Muscle layer of colon (tissue), 2 donors: ENCODE results near the gene TMBIM1.

Source experiments
- H3K27ac ChIP-seq: one replicate; pipeline ENCODE4 v1.7.0; 2013; ENCODE audit warnings: low read depth, mild to moderate bottlenecking, low read length, moderate library complexity
- H3K27me3 ChIP-seq, 2 donors: one replicate each; pipeline ENCODE4 v1.7.0; 2013; ENCODE audit warnings: low read length in 2 of 2, mild to moderate bottlenecking in 2 of 2; ENCODE audit not compliant: insufficient read depth in 2 of 2, control insufficient read depth in 1 of 2
- H3K36me3 ChIP-seq: one replicate; pipeline ENCODE4 v1.7.0; 2013; ENCODE audit warnings: mild to moderate bottlenecking, low read length; ENCODE audit not compliant: insufficient read depth
- H3K4me1 ChIP-seq: one replicate; pipeline ENCODE4 v1.7.0; 2013; ENCODE audit warnings: mild to moderate bottlenecking, low read length; ENCODE audit not compliant: insufficient read depth
- H3K4me3 ChIP-seq, 2 donors: one replicate each; pipeline ENCODE4 v1.7.0; 2013; ENCODE audit warnings: low read length in 2 of 2, low read depth in 1 of 2, mild to moderate bottlenecking in 1 of 2, moderate library complexity in 1 of 2
- H3K9ac ChIP-seq: one replicate; pipeline ENCODE4 v1.7.0; 2013; ENCODE audit warnings: low read length
- H3K9me3 ChIP-seq: one replicate; pipeline ENCODE4 v1.7.0; 2013; ENCODE audit warnings: mild to moderate bottlenecking, low read length
- donor health status: abdominal sarcoma.
- donor health status: Adenocarcinoma of cecum.

The TMBIM1 gene, protein sequence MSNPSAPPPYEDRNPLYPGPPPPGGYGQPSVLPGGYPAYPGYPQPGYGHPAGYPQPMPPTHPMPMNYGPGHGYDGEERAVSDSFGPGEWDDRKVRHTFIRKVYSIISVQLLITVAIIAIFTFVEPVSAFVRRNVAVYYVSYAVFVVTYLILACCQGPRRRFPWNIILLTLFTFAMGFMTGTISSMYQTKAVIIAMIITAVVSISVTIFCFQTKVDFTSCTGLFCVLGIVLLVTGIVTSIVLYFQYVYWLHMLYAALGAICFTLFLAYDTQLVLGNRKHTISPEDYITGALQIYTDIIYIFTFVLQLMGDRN

DNA sequence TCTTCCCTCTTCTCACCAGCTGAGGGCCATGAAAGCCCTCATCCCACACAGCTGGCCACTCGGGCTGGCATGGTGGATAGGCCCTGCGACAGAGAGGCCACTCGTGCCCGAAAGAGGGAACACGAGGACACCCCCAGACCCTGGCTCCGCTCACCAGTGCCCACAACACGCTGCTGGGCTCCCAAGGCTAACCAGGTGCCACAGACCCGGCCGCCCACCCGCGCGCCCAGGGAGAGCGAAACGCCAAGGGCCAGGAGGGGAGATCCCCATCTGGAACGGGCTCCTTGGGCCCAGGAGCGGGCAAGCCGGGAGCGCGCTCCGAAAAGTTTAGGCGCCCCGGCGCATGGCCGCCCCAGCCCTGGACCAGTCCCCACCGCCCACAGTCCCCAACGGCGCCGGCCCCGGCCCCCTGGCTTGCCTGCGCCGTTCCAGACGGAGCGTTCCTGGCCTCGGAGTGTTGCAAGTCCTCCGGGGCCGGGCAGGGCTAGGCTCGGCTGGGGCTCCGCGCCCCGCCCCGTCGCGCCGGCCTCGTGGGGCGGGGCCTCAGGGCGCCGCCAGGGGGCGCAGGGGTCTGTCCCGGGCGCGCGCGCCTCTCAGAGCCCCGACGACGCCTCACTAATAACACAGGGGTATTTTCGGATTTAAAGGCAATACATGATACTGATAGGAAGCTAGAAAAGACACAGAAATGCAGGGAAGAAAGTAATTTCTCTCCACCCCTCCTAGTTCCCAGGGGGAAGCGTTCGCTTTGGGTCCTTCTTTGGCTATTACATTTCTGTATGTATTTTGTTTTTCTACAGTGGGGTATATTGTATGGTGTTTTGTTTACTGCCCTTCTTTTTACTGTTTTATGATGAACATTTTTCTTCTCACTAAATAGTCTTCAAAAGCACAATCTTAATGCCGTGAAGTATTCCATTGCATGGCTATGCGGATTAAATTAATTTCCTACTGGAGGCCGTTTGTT is at the start of gene TMBIM1:
Gene TMBIM1, minus strand, starts transcription at position 456 of the 967 bp plus-strand sequence. CDS start 10,362 bp downstream, outside the sequence.
- no peaks in the 10 kb centered on the region for H3K36me3 ChIP-seq
- H3K27ac ChIP-seq: peak within 1 kb of the TSS; percentile 97
- H3K4me1 ChIP-seq: peaks cover 46% of the 10 kb centered on the region
- peak within 1 kb of the TSS; percentile 84 to 91 for H3K4me3 ChIP-seq
- peak within 1 kb of the TSS; percentile 97 for H3K9ac ChIP-seq
- no peaks in the 10 kb centered on the region for H3K27me3 ChIP-seq
- H3K9me3 ChIP-seq: no peaks in the 10 kb centered on the region

GRCh38 chr2:218341381-218341780 is 49.1 kb upstream of the TMBIM1 start:
- H3K4me3 ChIP-seq: no peak overlapping the region

GRCh38 chr2:218340656-218341055 is 48.4 kb upstream of the TMBIM1 start:
- H3K4me1 ChIP-seq: no peaks in the 10 kb centered on the region
- no peaks in the 10 kb centered on the region for H3K27me3 ChIP-seq
- no peaks in the 10 kb centered on the region for H3K9me3 ChIP-seq
- no peak overlapping the region for H3K4me3 ChIP-seq
- no peak overlapping the region for H3K9ac ChIP-seq
- no peaks in the 10 kb centered on the region for H3K36me3 ChIP-seq
- no peak overlapping the region for H3K27ac ChIP-seq

More at GRCh38 chr2:218341381-218341780, 49.1 kb upstream of the TMBIM1 start:
- Histone ChIP-seq H3K27me3 (no peaks in the 10 kb centered on the region), H3K9me3 (no peaks in the 10 kb centered on the region), H3K36me3 (no peaks in the 10 kb centered on the region), H3K9ac (no peak overlapping the region), H3K4me1 (no peaks in the 10 kb centered on the region), H3K27ac (no peak overlapping the region)

DNA sequence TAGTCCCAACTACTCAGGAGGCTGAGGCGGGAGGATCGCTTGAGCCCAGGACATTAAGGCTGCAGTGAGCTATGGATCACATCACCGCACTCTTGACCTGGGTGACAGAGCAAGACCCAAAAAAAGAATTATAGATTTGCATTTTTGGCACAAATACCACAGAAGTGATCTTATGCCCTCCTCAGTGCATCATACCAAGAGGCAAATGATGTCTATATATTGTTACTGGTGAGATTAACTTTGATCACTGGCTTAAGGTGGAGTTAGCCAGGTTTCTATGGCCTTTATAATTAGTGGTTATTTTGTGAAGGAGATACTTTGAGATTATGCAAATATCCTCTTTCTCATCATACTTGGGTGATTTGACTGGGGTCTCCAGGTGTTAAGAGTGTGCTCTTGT is 42.2 kb upstream of the TMBIM1 start:
- Histone ChIP-seq H3K36me3 (no peaks in the 10 kb centered on the region), H3K4me1 (no peaks in the 10 kb centered on the region), H3K27ac (no peak overlapping the region), H3K9ac (no peak overlapping the region), H3K4me3 (no peak overlapping the region), H3K9me3 (no peaks in the 10 kb centered on the region), H3K27me3 (no peaks in the 10 kb centered on the region)

DNA sequence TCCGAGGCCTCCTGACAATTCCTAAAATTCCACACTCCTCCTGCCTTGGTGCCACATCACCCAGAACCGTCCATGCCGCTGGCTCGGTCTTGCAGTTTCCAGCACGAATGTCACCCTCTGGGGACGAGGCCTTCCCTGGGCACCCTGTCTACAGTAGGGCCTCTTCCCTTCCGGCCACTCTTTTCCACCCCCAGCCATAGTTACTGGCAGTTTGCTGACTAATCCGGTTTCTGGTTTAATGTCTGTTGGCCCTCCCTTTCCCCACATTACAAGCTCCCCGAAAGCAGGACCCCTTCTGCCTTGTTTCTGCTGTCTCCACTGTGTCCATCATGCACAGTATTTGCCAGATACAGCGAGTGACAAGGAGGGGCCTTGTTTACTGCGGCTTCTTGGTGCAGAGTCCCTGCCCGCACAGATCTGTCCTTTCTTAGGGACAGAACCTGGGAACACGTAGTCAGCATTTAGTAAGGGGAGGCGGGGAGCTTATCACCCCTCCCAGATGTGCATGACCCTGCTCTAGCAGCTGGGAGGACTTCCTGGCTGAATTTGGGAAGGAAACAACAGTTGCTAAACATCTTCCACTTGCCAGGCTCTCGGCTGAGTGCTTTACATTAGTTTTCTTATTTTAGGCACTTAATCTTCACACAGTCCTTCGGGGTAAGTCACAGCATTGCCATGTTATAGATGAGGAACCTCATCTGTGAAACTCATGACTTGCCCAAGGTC is 40.8 kb upstream of the TMBIM1 start:
- Histone ChIP-seq H3K36me3 (no peaks in the 10 kb centered on the region), H3K27ac (no peak overlapping the region), H3K9me3 (no peaks in the 10 kb centered on the region), H3K4me3 (no peak overlapping the region), H3K9ac (no peak overlapping the region), H3K27me3 (no peaks in the 10 kb centered on the region), H3K4me1 (no peaks in the 10 kb centered on the region)

- no peaks in the 10 kb centered on the region for H3K36me3 ChIP-seq
- no peak overlapping the region for H3K4me3 ChIP-seq
- H3K27me3 ChIP-seq: no peaks in the 10 kb centered on the region
- H3K9ac ChIP-seq: no peak overlapping the region
- no peaks in the 10 kb centered on the region for H3K4me1 ChIP-seq
- no peak overlapping the region for H3K27ac ChIP-seq
- no peaks in the 10 kb centered on the region for H3K9me3 ChIP-seq
Measured at GRCh38 chr2:218332288-218332687, 40.0 kb upstream of the TMBIM1 start.

GRCh38 chr2:218331745-218332144 is 39.4 kb upstream of the TMBIM1 start:
- no peak overlapping the region for H3K9ac ChIP-seq
- H3K4me1 ChIP-seq: no peaks in the 10 kb centered on the region
- no peak overlapping the region for H3K4me3 ChIP-seq
- no peak overlapping the region for H3K27ac ChIP-seq
- no peaks in the 10 kb centered on the region for H3K27me3 ChIP-seq
- H3K36me3 ChIP-seq: no peaks in the 10 kb centered on the region
- H3K9me3 ChIP-seq: no peaks in the 10 kb centered on the region

- no peaks in the 10 kb centered on the region for H3K9me3 ChIP-seq
- no peaks in the 10 kb centered on the region for H3K36me3 ChIP-seq
- no peak overlapping the region for H3K9ac ChIP-seq
- no peak overlapping the region for H3K27ac ChIP-seq
- H3K27me3 ChIP-seq: no peaks in the 10 kb centered on the region
- H3K4me1 ChIP-seq: no peaks in the 10 kb centered on the region
- H3K4me3 ChIP-seq: no peak overlapping the region
Measured at GRCh38 chr2:218329826-218330593, 37.7 kb upstream of the TMBIM1 start.

DNA sequence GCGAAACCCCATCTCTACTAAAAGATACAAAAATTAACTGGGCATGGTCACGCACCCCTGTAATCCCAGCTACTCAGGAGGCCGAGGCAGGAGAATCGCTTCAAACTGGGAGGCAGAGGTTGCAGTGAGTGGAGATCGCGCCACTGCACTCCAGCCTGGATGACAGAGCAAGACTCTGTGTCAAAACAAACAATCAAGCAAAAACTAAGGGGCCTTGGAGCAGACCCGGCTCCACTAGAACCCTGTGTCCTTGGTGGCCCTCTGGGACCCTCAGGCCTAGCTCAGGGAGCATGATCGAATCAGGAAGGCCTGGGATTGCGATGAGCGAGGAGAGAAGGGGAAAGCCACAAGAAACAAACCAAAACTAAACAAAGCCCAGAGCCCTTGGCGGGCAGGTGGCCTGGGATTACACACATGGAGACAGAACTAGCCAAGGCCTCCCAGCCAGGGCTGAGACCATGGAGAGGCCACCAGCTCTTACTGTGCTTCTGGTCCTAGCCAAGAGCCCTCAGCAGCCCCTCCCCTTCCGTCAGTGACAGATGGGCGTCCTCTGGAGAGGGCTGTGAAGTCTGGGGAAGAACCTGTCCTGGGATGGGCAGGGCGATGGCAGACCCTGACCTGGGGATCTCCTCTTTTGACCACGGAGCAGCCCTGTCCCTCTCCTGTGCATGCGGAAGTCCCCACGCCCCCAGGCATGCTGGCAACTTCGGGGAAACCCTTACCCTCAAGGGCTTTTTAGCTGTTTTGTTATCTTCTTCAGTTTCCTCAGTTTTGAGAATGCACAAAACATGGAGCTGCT is 36.9 kb upstream of the TMBIM1 start:
- Histone ChIP-seq H3K27me3 (no peaks in the 10 kb centered on the region), H3K9me3 (no peaks in the 10 kb centered on the region), H3K27ac (no peak overlapping the region), H3K36me3 (no peaks in the 10 kb centered on the region), H3K4me1 (no peaks in the 10 kb centered on the region), H3K9ac (no peak overlapping the region), H3K4me3 (no peak overlapping the region)

DNA sequence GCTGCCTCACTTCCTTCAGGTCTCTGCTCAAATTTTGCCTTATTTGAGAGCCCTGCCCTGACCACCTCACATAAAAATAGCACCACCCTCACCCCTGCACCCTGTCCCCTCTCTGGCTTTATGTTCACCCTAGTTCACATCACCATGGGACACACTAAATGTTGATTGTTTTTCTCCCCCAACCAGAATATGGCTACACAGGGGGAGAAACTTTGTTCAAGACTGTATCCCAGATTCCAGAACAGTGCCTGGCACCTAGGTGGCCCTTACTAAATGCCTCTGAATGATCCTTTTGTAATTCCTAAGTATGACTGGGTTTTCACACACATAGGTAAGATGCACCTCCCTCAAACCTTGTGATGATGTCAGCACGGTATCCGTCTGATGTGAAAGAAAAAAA is 36.0 kb upstream of the TMBIM1 start:
- Histone ChIP-seq H3K27me3 (no peaks in the 10 kb centered on the region), H3K9ac (no peak overlapping the region), H3K36me3 (no peaks in the 10 kb centered on the region), H3K9me3 (no peaks in the 10 kb centered on the region), H3K4me3 (no peak overlapping the region), H3K27ac (no peak overlapping the region), H3K4me1 (peaks cover 7% of the 10 kb centered on the region)
